NCI-H1417 (cell line): Measurements from ENCODE around the gene PRMT7.

Experiments
- DNase-seq, 3 experiments: peaks; one replicate each; lab custom pipeline; 2025; lab: John Stamatoyannopoulos, UW

Gene PRMT7

DNA sequence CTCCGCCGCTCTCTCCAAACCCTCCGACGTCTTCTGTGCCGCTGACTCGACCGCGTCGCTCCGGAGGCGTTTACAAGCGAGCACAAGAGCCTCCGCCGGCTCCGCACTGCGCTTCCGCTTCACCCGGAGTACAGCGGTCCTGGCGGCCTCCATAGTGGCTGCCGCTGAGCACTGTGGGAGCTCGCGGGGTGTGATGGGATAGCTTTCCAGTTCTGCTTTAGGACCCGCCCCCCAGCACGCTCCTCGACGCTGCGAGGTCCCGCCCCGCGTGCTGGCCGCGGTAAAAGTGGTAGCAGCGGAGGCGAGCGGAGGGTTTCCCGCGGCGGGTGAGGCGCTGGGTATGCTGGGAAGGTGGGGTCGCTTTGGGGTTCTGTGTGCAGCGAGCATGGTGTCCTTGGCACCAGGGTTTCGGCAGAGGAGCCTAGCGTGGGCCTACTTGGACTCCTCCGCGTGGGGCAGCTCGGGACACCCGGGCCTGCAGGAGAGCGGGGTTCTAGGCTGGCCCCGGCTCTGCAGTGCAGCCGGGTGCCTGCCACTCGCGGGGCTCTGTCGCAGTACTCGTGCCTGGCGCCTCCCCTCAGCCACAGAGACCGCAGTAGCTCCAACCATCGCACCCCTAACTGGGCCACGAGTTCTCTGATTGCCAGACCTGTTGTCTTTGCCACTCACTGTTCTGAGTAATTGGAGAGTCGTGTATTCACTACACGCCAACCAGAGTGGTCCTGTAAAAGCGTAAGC is at the start of gene PRMT7, which contains the start of gene SLC7A6OS:
Gene PRMT7 (plus strand): TSS at position 246 of the 738 bp plus-strand sequence. CDS start 4,961 bp downstream, outside the sequence.
Gene SLC7A6OS (minus strand): TSS at position 173 of the 738 bp plus-strand sequence. CDS start 20 bp downstream, at position 153.
- peak; percentile 78 to 92 (median 89) for DNase-seq

- no peak for DNase-seq
Measured at GRCh38 chr16:68263559-68264127, 47.2 kb upstream of the PRMT7 start.

DNA sequence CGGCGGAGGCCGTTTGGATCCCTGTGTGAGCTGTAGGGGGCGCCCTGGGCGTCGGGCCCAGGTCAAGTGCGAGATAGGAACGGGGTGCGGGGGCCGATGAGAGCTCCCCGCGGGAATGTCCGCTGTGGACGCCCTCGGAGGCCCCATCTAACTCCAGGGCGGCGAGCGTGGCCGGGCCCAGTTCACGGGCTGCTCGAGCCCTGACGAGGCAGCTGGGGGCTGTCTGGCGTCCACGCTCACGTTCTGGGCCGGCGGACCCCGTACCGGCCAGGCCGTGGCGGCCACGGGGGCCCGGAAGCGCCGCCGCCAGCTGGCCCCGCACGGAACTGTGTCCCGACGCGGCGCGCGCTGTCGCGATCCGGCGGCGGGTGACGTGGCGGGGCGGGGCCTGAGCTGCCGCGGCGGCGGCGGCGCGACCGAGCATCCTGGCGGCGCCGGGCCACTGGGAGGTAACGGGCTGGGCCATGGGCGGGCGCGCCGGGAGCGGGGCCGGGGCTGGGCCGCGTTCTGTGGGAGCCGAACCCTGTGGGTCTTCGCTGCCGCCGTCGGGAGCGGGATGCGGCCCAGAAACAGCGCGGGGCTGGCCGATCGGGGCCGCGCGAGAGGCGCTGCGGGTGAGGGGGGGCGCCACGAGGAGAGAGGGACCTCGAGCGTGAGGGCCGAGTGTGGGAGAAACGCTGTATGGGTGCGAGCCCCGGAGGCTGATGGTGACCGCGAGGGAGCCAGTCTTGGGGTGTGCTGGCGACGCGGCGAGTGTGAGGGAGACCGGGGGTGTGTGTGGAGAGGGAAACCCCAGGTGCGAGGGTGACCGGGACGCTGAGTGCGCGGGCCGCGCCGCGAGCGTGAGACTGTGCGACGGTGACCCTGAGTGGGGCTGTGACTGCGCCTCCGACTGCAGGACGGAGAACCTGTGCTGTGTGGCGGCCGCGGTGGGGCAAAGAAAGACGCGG is 46.4 kb upstream of the PRMT7 start, which contains the start of gene SLC7A6:
Gene SLC7A6 (plus strand): TSS at position 399 of the 950 bp plus-strand sequence. CDS start 10,201 bp downstream, outside the sequence.
- peak; percentile 34 to 76 (median 72) for DNase-seq

- DNase-seq: peak in 1 of 3 experiments; percentile 61
Measured at GRCh38 chr16:68265078-68265920, 45.5 kb upstream of the PRMT7 start.

- peak in 2 of 3 experiments; percentile 41 to 83 for DNase-seq
Measured at GRCh38 chr16:68267612-68268405, 43.0 kb upstream of the PRMT7 start.

DNA sequence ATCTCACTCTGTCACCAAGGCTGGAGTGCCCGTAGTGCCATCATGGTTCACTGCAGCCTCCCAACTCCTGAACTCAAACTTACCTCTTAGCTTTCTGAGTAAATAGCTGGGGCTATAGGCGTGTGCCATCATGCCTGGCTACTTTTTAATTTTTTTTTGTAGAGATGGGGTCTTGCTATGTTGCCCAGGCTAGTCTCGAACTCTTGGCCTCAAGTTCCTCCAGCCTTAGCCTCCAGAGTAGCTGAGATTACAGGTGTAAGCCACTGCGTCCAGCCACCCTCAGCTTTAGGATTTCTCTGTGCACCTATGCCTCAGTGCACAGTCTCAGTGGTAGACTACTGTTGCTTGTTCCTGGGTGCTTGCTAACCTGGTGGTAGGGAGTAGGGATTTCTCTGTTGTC is 41.0 kb upstream of the PRMT7 start:
- DNase-seq: no peak

- DNase-seq: no peak
Measured at GRCh38 chr16:68270353-68270752, 40.5 kb upstream of the PRMT7 start.

GRCh38 chr16:68272507-68273209 is 38.2 kb upstream of the PRMT7 start:
- peak; percentile 19 to 78 (median 44) for DNase-seq

- no peak for DNase-seq
Measured at GRCh38 chr16:68273459-68273858, 37.4 kb upstream of the PRMT7 start.

DNA sequence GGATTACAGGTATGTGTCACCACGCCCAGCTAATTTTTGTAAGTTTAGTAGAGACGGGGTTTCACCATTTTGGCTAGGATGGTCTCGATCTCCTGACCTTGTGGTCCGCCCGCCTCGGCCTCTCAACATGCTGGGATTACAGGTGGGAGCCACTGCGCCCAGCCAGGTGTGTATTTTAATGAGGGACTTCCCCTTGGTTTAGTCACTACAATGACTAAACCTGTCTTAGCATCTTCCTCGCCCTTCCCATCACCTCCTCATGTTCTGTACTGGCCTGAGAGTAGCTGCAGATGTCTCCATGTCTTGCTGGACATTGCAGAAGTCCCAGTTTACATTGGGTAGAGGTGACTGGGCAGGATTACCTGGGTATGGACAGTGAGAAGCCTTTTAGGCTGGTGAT is 36.9 kb upstream of the PRMT7 start:
- DNase-seq: no peak

GRCh38 chr16:68274441-68274840 is 36.4 kb upstream of the PRMT7 start:
- DNase-seq: no peak

DNA sequence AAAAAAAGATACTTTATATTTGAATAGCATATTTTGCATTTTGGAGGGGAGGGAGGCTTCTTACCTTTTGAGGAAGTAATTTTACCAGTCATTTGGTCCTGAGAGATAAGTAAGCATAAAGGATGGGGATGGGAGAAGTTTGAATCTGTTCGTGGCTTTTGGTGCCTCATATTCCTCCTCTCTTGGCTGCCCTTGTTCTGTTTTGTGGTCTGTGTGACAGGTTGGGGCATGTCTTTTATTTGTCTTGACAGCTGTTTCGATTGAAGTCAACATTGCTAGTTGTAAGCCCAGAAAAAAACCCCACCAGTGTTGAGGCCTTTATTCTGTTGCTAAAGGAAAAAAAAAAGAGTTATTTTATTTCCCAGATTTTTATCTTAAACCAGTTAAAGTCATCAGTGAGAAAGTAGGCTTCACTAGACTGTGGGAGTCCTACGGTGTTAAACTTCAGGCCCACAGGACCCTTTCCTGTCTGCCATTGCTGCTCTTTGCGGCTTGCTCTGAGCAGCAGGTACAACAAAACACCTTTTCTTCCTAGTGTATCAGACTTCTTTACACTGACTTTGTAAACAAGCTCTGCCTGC is 35.1 kb upstream of the PRMT7 start:
- DNase-seq: peak; percentile 56 to 78 (median 58)

GRCh38 chr16:68276223-68276622 is 34.6 kb upstream of the PRMT7 start:
- DNase-seq: no peak

GRCh38 chr16:68279726-68280558 is 30.9 kb upstream of the PRMT7 start:
- no peak for DNase-seq

GRCh38 chr16:68281368-68282063 is 29.3 kb upstream of the PRMT7 start:
- no peak for DNase-seq

DNA sequence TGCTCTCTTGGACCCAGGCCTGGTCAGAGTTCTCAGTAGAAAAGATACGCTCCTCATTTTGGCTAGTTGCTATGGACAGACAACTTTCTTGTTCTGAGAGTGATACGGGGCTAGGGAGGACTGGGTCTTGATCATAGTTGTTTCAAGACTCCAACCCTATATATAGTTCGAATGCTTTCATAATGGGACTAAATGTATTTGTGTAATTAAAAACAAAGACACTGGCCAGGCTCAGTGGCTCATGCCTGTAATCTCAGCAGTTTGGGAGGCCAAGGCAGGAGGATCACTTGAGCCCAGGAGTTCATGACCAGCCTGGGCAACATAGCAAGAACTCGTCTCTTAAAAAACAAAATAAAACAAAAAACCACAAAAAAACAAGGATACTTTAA is 28.8 kb upstream of the PRMT7 start:
- no peak for DNase-seq

GRCh38 chr16:68283346-68283745 is 27.5 kb upstream of the PRMT7 start:
- DNase-seq: no peak
